Gastrocnemius medialis (tissue), 4 donors: ENCODE data around the gene ANXA2R. TPM values are rescaled to one million over a fixed set of nuclear protein-coding genes. Genes with fewer than 3 reads are reported as not detected.
A peak's percentile ranks its signal among the peaks of the same experiment; 100 is the strongest.

ENCODE experiments used
- ATAC-seq, 2 donors: fragments of 150-250 bp; one replicate each; pipeline ENCODE4 v1.9.1; 2016
- DNase-seq, 2 donors: peaks; one replicate each; pipeline ENCODE4 v3.0.0-alpha.2; 2019
- H3K27ac ChIP-seq, 4 donors: fragments of 200-600 bp; sonication (generic); 1 replicate in 1 of 4; 2 replicates in 3 of 4; pipeline ENCODE4 v1.5.1; 2016 to 2018; ENCODE audit warnings: mild to moderate bottlenecking in 2 of 4, moderate library complexity in 1 of 4
- H3K27me3 ChIP-seq, 3 donors: fragments of 200-600 bp; sonication (generic) in 2 of 3; 1 replicate in 1 of 3; 2 replicates in 2 of 3; pipeline versions ENCODE4 v1.5.1 to v1.6.0; 2016 to 2019; ENCODE audit warnings: mild to moderate bottlenecking in 1 of 3, moderate library complexity in 1 of 3
- H3K36me3 ChIP-seq, 2 donors: fragments of 200-600 bp; sonication (generic) in 1 of 2; one replicate each; pipeline ENCODE4 v1.5.1; 2017 to 2018
- H3K4me1 ChIP-seq, 2 donors: fragments of 200-600 bp; sonication (generic) in 1 of 2; one replicate each; pipeline ENCODE4 v1.5.1; 2016 to 2017; ENCODE audit warnings: mild to moderate bottlenecking in 2 of 2
- H3K4me3 ChIP-seq, 4 donors: fragments of 200-600 bp; sonication (generic) in 3 of 4; 1 replicate in 1 of 4; 2 replicates in 3 of 4; pipeline ENCODE4 v1.5.1; 2016 to 2019; ENCODE audit warnings: mild to moderate bottlenecking in 2 of 4
- H3K9me3 ChIP-seq, 3 donors: fragments of 200-600 bp; sonication (generic) in 2 of 3; 1 replicate in 1 of 3; 2 replicates in 2 of 3; pipeline ENCODE4 v1.5.1; 2016 to 2019
- POLR2A ChIP-seq, 2 donors: fragments of 450-650 bp; IDR thresholded peaks; one replicate each; pipeline ENCODE4 v1.6.1; 2017; ENCODE audit warnings: antibody characterized with exemption in 2 of 2, mild to moderate bottlenecking in 2 of 2, moderate library complexity in 2 of 2
- in situ Hi-C, 4 donors: fragments of 200-750 bp; cut with MboI; loops; one replicate each; pipeline versions ENCODE4 v1.15.0 to v1.8.0; 2017; ENCODE audit warnings: low sequenced_read_pairs in 4 of 4
- intact Hi-C: fragments of 100-400 bp; cut with DNase I; formaldehyde crosslinking; loops from one replicate; pipeline ENCODE4 v1.15.1; 2023; ENCODE audit warnings: low total_unique reads
- total RNA-seq, 4 donors: library from RNA; depleted of rRNA; stranded (reverse); fragments of >200 nt; gene quantifications; one replicate each; pipeline versions ENCODE4 v1.1.0 to v1.2.3, GENCODE V29; 2016
- TF ChIP-seq, protein P1 (sequence below), 5 experiments: fragments of 450-650 bp in 3 of 5; fragments of 200-600 bp in 2 of 5; sonication (generic) in 2 of 5; IDR thresholded peaks in 4 of 5; conservative IDR thresholded peaks in 1 of 5; 1 replicate in 4 of 5; 2 replicates in 1 of 5; pipeline ENCODE4 v1.5.1; 2016 to 2019; ENCODE audit warnings: antibody characterized with exemption in 5 of 5, mild to moderate bottlenecking in 3 of 5, moderate library complexity in 3 of 5

Gene ANXA2R
- total RNA-seq, 4 donors from 2014 or later = 1.1 to 3.3 (median 1.4) TPM

DNA sequence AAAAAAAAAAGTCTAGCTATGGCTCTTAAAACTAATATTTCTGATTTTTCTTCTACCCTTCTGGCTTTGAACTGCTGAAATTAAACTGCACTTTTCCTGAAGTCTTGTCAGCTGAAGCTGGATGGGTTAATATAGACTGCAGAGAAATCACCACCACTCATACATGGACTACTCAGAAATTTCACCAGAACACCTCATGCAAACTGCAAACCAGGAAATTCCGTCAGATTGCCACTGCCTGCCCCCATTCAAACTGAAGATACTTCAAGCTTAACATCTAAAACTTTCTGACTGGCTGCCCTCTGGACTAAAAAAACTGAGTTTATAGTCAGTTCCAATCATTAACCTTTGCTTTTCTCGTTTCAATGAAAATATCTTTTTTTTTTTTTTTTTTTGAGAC, 11.6 kb upstream of the ANXA2R start:
- Histone ChIP-seq H3K4me1 (peaks cover 18 to 26% of the 10 kb centered on the region in 2 donors), H3K27ac (no peak overlapping the region), H3K27me3 (no peaks in the 10 kb centered on the region), H3K36me3 (no peaks in the 10 kb centered on the region), H3K4me3 (no peak overlapping the region), H3K9me3 (no peaks in the 10 kb centered on the region)
- DNase-seq (no peak), ATAC-seq (no peak)
- intact Hi-C loops = no loop called here
- in situ Hi-C loops = no loop called here
- TF ChIP-seq POLR2A (IDR thresholded peaks at IDR 0.05) = no peak
- TF ChIP-seq, protein P1, sequence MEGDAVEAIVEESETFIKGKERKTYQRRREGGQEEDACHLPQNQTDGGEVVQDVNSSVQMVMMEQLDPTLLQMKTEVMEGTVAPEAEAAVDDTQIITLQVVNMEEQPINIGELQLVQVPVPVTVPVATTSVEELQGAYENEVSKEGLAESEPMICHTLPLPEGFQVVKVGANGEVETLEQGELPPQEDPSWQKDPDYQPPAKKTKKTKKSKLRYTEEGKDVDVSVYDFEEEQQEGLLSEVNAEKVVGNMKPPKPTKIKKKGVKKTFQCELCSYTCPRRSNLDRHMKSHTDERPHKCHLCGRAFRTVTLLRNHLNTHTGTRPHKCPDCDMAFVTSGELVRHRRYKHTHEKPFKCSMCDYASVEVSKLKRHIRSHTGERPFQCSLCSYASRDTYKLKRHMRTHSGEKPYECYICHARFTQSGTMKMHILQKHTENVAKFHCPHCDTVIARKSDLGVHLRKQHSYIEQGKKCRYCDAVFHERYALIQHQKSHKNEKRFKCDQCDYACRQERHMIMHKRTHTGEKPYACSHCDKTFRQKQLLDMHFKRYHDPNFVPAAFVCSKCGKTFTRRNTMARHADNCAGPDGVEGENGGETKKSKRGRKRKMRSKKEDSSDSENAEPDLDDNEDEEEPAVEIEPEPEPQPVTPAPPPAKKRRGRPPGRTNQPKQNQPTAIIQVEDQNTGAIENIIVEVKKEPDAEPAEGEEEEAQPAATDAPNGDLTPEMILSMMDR (IDR thresholded peaks at IDR 0.05 in 4 of 5, conservative IDR thresholded peaks at IDR 0.05 in 1 of 5) = no peak

DNA sequence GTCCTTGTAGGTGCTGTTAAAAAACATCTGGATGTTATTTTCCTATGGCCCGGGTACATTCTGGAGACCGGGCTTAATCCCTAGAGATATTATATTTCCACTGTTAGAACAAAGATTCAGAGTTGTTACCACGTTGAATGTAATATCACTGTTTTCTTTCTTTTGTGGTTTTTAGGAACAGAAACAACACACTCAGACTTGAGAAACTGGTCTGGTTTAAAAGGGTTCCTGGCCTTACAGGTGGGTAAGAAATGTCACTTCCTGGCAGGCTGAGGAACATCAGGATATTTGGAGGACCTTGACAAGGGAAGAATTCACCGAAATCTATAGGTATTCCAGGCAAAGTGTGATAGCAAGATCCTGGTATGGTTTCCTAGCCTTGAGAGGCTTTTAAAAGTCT, 10.3 kb upstream of the ANXA2R start:
- ATAC-seq (no peak), DNase-seq (no peak)
- H3K9me3 ChIP-seq = no peaks in the 10 kb centered on the region
- in situ Hi-C loops = no loop called here
- no peak for TF ChIP-seq POLR2A (IDR thresholded peaks at IDR 0.05)
- TF ChIP-seq, protein P1 (IDR thresholded peaks at IDR 0.05 in 4 of 5, conservative IDR thresholded peaks at IDR 0.05 in 1 of 5) = no peak
- H3K36me3 ChIP-seq = no peaks in the 10 kb centered on the region
- H3K27me3 ChIP-seq = no peaks in the 10 kb centered on the region
- H3K4me3 ChIP-seq = no peak overlapping the region
- intact Hi-C loops = no loop called here
- peaks cover 18 to 27% of the 10 kb centered on the region in 2 donors for H3K4me1 ChIP-seq
- peak overlapping the region in 1 of 4 donors; percentile 21 for H3K27ac ChIP-seq

DNA sequence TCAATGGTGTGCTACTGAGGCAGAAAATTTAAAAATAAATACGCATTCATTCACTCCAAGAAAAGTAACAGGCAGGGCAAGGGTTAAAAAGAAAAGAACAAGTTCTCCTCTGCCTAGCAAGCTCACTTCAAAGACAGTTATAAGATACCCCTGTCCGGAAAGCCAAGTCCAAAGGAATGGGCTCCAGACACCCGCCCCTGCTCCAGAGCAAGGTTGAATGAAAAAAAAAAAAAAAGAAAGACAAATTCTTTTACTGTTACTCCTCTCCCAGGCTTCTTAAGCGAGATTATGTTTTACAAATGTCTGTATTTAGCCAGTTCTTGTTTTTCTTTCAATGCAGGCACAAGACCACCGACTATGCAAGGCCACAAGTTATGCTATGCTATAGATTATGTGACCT, 9.1 kb upstream of the ANXA2R start:
- intact Hi-C loops = no loop called here
- DNase-seq (no peak), ATAC-seq (no peak)
- in situ Hi-C loops = loop anchor here in 2 of 4 donors (25.0 kb wide), 2 partner anchors 137 to 237 kb away; partner anchors contain the start of gene SELENOP (in 1 of the 2)
- no peak for TF ChIP-seq POLR2A (IDR thresholded peaks at IDR 0.05)
- TF ChIP-seq, protein P1 (IDR thresholded peaks at IDR 0.05 in 4 of 5, conservative IDR thresholded peaks at IDR 0.05 in 1 of 5) = no peak
- peaks cover 22 to 33% of the 10 kb centered on the region in 2 donors for H3K4me1 ChIP-seq
- H3K36me3 ChIP-seq = no peaks in the 10 kb centered on the region
- H3K27me3 ChIP-seq = no peaks in the 10 kb centered on the region
- peak overlapping the region in 3 of 4 donors; percentile 23 to 53 (median 37) for H3K27ac ChIP-seq
- no peaks in the 10 kb centered on the region for H3K9me3 ChIP-seq
- no peak overlapping the region for H3K4me3 ChIP-seq

DNA sequence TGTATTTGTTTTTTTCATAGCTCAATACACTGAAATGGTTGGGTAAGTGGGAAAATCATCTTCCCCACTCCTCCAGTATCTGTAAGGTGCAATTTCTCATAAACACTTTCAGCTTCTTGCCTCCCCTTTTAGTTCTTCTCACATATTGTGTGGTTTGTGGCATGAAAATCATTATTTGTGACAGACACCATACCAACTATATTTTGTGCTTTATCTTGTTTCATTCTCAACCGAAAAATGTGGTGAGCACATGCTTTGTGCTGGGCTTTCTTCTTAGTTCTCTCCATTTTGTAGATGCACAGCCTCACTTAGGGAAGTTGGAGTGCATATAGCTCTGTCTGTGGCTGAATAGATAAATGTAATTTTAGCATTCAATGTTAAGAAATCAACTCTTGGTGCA, 6.4 kb upstream of the ANXA2R start:
- no peaks in the 10 kb centered on the region for H3K27me3 ChIP-seq
- in situ Hi-C loops = loop anchor here in 2 of 4 donors (25.0 kb wide), 2 partner anchors 134 to 234 kb away; partner anchors contain the start of gene SELENOP (in 1 of the 2)
- ATAC-seq (no peak), DNase-seq (no peak)
- H3K4me3 ChIP-seq = no peak overlapping the region
- intact Hi-C loops = no loop called here
- TF ChIP-seq POLR2A (IDR thresholded peaks at IDR 0.05) = no peak
- no peaks in the 10 kb centered on the region for H3K36me3 ChIP-seq
- no peaks in the 10 kb centered on the region for H3K9me3 ChIP-seq
- H3K27ac ChIP-seq = peak overlapping the region in 2 of 4 donors; percentile 1 to 84
- H3K4me1 ChIP-seq = peaks cover 22 to 33% of the 10 kb centered on the region in 2 donors

DNA sequence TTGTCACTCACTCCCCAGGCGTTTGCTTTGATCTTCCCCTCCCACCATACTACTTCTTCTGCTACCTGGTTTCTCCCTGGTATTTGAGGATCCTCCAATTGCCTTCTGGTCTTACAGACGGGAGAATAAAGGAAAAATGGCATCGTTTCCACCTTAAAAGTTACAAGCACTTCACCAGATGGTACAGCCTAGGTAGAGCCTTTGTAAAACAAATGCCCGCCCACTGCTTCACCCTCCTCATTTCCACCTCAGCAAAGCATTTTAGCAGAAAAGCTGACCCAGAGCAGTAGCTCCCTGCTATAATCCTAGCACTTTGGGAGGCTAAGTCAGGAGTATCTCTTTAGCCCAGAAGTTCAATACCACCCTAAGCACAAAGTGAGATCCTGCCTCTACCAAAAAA, 5.1 kb upstream of the ANXA2R start:
- H3K27me3 ChIP-seq = no peaks in the 10 kb centered on the region
- in situ Hi-C loops = loop anchor here in 2 of 4 donors (25.0 kb wide), 2 partner anchors 133 to 233 kb away; partner anchors contain the start of gene SELENOP (in 1 of the 2)

More for the DNA sequence above, 5.1 kb upstream of the ANXA2R start:
- Histone ChIP-seq H3K27ac (peak overlapping the region; percentile 77 to 84 (median 82)), H3K4me1 (peaks cover 22 to 28% of the 10 kb centered on the region in 2 donors), H3K4me3 (no peak overlapping the region), H3K36me3 (no peaks in the 10 kb centered on the region), H3K9me3 (no peaks in the 10 kb centered on the region)
- DNase-seq (no peak), ATAC-seq (no peak)
- TF ChIP-seq, protein P1 (IDR thresholded peaks at IDR 0.05 in 4 of 5, conservative IDR thresholded peaks at IDR 0.05 in 1 of 5) = no peak
- intact Hi-C loops = loop anchor here (2.0 kb wide), 1 partner anchor 60 kb away; no protein-coding TSS in a partner anchor
